Cortex of kidney (tissue), 1 donor: ENCODE data around the gene ACE2.

Experiments
- DNase-seq: peaks from one replicate; lab custom pipeline; 2025; lab: John Stamatoyannopoulos, UW

The ACE2 gene

GRCh38 chrX:15574017-15574416, 26.7 kb downstream of the ACE2 start:
- no peak for DNase-seq

- no peak for DNase-seq
These were observed 30.6 kb downstream of the ACE2 start for GRCh38 chrX:15570145-15570544.

- no peak for DNase-seq
These were observed 32.7 kb downstream of the ACE2 start for GRCh38 chrX:15567886-15568616.

DNA sequence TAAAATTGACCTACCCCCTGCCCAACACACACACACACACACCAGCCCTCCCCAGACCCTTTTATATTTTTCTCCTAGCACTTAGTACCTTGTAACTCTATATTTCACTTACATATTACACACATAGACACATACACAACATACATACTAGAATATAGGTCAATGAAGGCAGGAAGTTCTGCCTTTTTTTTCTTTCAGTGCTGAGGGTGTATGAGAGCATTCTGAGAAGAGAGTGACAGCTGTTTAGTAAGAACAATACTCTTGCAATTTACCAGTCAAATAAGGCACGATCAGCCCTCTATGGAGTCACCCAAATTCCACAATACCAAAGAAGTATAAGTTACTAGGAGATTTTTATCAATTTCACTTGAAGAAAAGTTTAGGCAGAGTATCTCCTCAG, 33.5 kb downstream of the ACE2 start:
- DNase-seq: no peak

GRCh38 chrX:15566244-15566643, 34.5 kb downstream of the ACE2 start:
- DNase-seq: no peak

GRCh38 chrX:15564981-15565579, 35.7 kb downstream of the ACE2 start:
- DNase-seq: no peak

- no peak for DNase-seq
These were observed 37.7 kb downstream of the ACE2 start for GRCh38 chrX:15563056-15563455.

DNA sequence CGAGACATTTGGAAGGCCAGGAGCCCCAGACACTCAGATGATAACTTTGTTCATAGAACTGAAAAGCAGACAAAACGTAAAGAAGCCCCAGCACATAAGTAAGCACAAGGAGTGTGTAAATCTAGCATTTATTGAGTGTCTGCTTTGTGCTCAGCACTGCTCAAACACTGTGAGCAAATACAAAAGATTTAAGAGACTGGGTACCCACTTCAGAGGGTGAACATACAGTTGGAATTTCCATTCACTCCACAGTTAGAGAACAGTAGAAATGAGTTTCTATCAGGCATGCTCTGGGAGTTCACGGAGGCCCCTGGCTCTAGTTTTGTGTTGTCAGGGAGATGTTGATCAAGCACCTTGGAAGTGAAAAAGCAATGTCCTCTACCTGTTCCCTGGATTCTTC, 39.8 kb downstream of the ACE2 start:
- DNase-seq: no peak

GRCh38 chrX:15559227-15559626, 41.5 kb downstream of the ACE2 start:
- DNase-seq: no peak

- DNase-seq: no peak
These were observed 51.4 kb downstream of the ACE2 start for GRCh38 chrX:15549189-15550012.

GRCh38 chrX:15547356-15547755, 53.4 kb downstream of the ACE2 start:
- DNase-seq: no peak

GRCh38 chrX:15546745-15547144, 54.0 kb downstream of the ACE2 start:
- DNase-seq: no peak

DNA sequence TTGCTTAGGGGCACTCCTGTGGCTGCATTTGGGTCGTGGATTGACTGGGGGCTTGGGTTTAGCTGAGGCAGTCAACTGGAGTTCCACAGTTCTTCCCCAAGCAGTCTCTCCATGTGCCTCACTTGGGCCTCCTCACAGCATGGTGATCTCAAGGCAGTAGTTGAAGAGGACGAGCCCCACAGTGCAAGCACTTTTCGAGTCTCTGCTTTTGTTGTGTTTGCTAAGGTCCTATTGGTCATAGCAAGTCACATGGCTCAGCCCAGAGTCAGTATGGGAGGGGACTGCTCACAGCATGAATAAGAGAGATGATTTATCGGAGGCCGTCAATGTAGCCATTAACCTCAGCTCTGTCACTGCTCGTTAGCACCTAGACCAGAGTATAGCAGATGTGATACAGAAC, 70.4 kb downstream of the ACE2 start:
- DNase-seq: no peak

DNA sequence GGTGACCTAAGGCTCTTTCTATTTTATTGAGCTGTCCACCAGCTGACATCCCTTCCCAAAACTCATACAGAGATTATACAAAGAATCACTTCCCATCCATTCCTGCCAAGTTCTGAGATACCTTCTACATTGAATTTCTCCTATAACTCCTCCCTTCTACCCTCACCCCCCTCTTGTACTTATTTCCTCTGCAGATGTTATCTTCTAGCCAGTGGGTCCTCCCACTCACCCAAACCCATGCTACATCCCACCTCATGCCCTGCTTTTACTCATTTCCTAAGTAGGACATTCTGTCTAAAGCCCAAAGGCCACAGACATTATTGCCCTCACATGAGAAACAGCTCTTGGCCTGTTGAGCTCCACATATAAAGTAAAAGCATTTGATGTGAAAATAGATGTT, 71.6 kb downstream of the ACE2 start:
- DNase-seq: no peak

DNA sequence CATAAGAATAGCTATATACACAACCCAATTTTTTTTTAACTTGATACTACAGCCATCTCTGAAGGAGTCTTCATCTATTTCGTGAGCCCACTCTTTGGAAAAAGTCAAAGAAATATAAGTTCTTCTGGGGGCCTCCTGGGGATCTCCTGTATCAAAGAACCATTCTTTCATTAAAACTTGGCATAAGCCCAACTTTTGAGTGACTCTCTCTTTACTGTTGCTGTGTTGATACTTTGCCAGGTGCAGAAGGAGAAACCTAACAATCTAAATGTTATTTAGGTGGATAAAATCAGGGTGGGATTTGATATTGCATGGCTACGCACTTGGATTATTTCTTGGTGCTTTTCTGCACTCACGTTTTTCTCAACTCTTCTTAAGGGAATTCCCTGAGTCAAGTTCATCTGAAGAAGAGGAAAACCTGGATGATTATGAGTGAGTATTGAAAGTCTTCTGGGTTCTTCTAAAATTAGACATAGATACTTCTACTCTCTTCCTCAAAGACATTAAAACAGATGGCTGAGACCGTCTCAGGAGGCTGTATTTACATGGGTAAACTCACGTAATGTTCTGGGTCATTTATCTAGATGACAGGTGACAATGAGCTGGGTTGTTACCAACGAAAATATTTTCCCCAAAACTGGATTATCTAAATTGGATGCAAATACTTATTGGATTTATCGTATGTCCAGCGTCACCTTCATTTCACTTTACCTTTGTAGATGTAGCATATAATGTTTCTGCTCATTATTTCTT, 74.9 kb downstream of the ACE2 start:
- no peak for DNase-seq

DNA sequence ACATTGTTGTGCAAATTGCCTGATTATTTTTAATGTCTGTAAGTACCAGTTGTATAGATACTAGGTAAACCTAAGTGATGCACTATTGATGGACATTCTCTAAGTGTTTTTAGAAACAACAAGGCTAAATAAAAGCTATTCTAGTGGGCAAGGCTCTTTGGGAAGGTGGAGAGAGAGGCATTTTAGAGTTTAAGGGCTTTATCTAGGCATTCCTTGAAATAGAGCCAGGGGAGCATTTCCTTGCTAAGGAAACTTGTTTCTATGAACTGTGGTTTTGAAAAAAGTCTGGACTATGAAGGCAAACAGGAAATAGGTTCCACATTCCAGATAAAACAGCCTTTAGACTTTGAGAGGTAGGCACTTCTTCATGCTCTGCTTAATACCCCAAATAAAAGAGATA, 76.3 kb downstream of the ACE2 start:
- no peak for DNase-seq

GRCh38 chrX:15523088-15523487, 77.7 kb downstream of the ACE2 start:
- no peak for DNase-seq

- no peak for DNase-seq
These were observed 78.3 kb downstream of the ACE2 start for GRCh38 chrX:15522464-15522863.

- no peak for DNase-seq
These were observed 84.8 kb downstream of the ACE2 start for GRCh38 chrX:15515931-15516330.

- DNase-seq: no peak
These were observed 86.5 kb downstream of the ACE2 start for GRCh38 chrX:15514279-15514678.

GRCh38 chrX:15512401-15512965, 88.3 kb downstream of the ACE2 start:
- DNase-seq: no peak

GRCh38 chrX:15511563-15511962, 89.2 kb downstream of the ACE2 start:
- DNase-seq: peak; percentile 3
